ENCODE data around the gene GIGYF2.

The GIGYF2 gene

GRCh38 chr2:232880764-232881351 lies 183.7 kb downstream of the GIGYF2 start:
- Histone ChIP-seq H3K27ac (replicated peaks) (no peak overlapping the region), H3K4me3 (replicated peaks; ENCODE audit: insufficient read depth, low read length) (no peak overlapping the region), H3K27me3 (ENCODE audit: insufficient read depth, poor library complexity, severe bottlenecking) (no peaks in the 10 kb centered on the region)
- TF ChIP-seq CTCF (IDR thresholded peaks at IDR 0.05; ENCODE audit: insufficient read depth, low read length) (no peak), SPI1 (IDR thresholded peaks at IDR 0.05; ENCODE audit: borderline replicate concordance, low read depth) (no peak), POLR2AphosphoS5 (IDR thresholded peaks at IDR 0.05; ENCODE audit: low read depth) (no peak), GABPA (IDR thresholded peaks at IDR 0.05; ENCODE audit: low read depth) (no peak), REST (IDR thresholded peaks at IDR 0.05; ENCODE audit: insufficient replicate concordance, low read depth) (no peak)
- no peak for DNase-seq (ENCODE audit: low read depth in 1 of 2, low spot score in 1 of 2)

- Histone ChIP-seq H3K27ac (replicated peaks) (no peak overlapping the region), H3K27me3 (ENCODE audit: insufficient read depth, poor library complexity, severe bottlenecking) (no peaks in the 10 kb centered on the region), H3K4me3 (replicated peaks; ENCODE audit: insufficient read depth, low read length) (no peak overlapping the region)
- DNase-seq (ENCODE audit: low read depth in 1 of 2, low spot score in 1 of 2) = no peak
- TF ChIP-seq POLR2AphosphoS5 (IDR thresholded peaks at IDR 0.05; ENCODE audit: low read depth) = no peak
- no peak for TF ChIP-seq REST (IDR thresholded peaks at IDR 0.05; ENCODE audit: insufficient replicate concordance, low read depth)
- no peak for TF ChIP-seq CTCF (IDR thresholded peaks at IDR 0.05; ENCODE audit: insufficient read depth, low read length)
- TF ChIP-seq GABPA (IDR thresholded peaks at IDR 0.05; ENCODE audit: low read depth) = no peak
- TF ChIP-seq SPI1 (IDR thresholded peaks at IDR 0.05; ENCODE audit: borderline replicate concordance, low read depth) = no peak
These were observed 185.0 kb downstream of the GIGYF2 start for GRCh38 chr2:232882085-232882484.

GRCh38 chr2:232882505-232883115 lies 185.5 kb downstream of the GIGYF2 start:
- TF ChIP-seq POLR2AphosphoS5 (IDR thresholded peaks at IDR 0.05; ENCODE audit: low read depth) = no peak
- TF ChIP-seq GABPA (IDR thresholded peaks at IDR 0.05; ENCODE audit: low read depth) = no peak
- TF ChIP-seq SPI1 (IDR thresholded peaks at IDR 0.05; ENCODE audit: borderline replicate concordance, low read depth) = no peak
- no peak for TF ChIP-seq REST (IDR thresholded peaks at IDR 0.05; ENCODE audit: insufficient replicate concordance, low read depth)
- TF ChIP-seq CTCF (IDR thresholded peaks at IDR 0.05; ENCODE audit: insufficient read depth, low read length) = no peak
- no peaks in the 10 kb centered on the region for H3K27me3 ChIP-seq (ENCODE audit: insufficient read depth, poor library complexity, severe bottlenecking)
- H3K27ac ChIP-seq (replicated peaks) = no peak overlapping the region
- no peak overlapping the region for H3K4me3 ChIP-seq (replicated peaks; ENCODE audit: insufficient read depth, low read length)
- DNase-seq (ENCODE audit: low read depth in 1 of 2, low spot score in 1 of 2) = no peak
